ENCODE data around the gene CKM. TPM values are rescaled to one million over a fixed set of nuclear protein-coding genes. Genes with fewer than 3 reads are reported as not detected.
"Not testable (repeated sequence)": the region's sequence is repeated elsewhere in the genome, so short reads cannot be mapped to it uniquely, and the experiment has no call there.

The CKM gene
- total RNA-seq, 1 experiment from 2014 or later = not detected

- no peak overlapping the region for H3K4me3 ChIP-seq
- H3K27me3 ChIP-seq (replicated peaks) = no peaks in the 10 kb centered on the region
- H3K4me1 ChIP-seq (replicated peaks) = no peaks in the 10 kb centered on the region
- H3K36me3 ChIP-seq = peaks cover 59% of the 10 kb centered on the region
- no peak overlapping the region for H3K27ac ChIP-seq
- H3K9me3 ChIP-seq (replicated peaks) = no peaks in the 10 kb centered on the region
- no peak for DNase-seq (ENCODE audit: low read depth in 1 of 2, low spot score in 2 of 2)
These were observed 43.0 kb downstream of the CKM start for GRCh38 chr19:45279587-45280192.

GRCh38 chr19:45278087-45278486, 44.6 kb downstream of the CKM start:
- no peaks in the 10 kb centered on the region for H3K4me1 ChIP-seq (replicated peaks)
- H3K36me3 ChIP-seq = peaks cover 65% of the 10 kb centered on the region
- DNase-seq (ENCODE audit: low read depth in 1 of 2, low spot score in 2 of 2) = no peak
- H3K27ac ChIP-seq = no peak overlapping the region
- H3K4me3 ChIP-seq = no peak overlapping the region
- no peaks in the 10 kb centered on the region for H3K27me3 ChIP-seq (replicated peaks)
- H3K9me3 ChIP-seq (replicated peaks) = no peaks in the 10 kb centered on the region

GRCh38 chr19:45276284-45276687, 46.4 kb downstream of the CKM start:
- peaks cover 70% of the 10 kb centered on the region for H3K36me3 ChIP-seq
- no peaks in the 10 kb centered on the region for H3K9me3 ChIP-seq (replicated peaks)
- no peak overlapping the region for H3K27ac ChIP-seq
- no peaks in the 10 kb centered on the region for H3K27me3 ChIP-seq (replicated peaks)
- no peak for DNase-seq (ENCODE audit: low read depth in 1 of 2, low spot score in 2 of 2)
- H3K4me3 ChIP-seq = no peak overlapping the region
- H3K4me1 ChIP-seq (replicated peaks) = no peaks in the 10 kb centered on the region

- H3K9me3 ChIP-seq (replicated peaks) = no peaks in the 10 kb centered on the region
- no peak for DNase-seq (ENCODE audit: low read depth in 1 of 2, low spot score in 2 of 2)
- H3K4me1 ChIP-seq (replicated peaks) = no peaks in the 10 kb centered on the region
- H3K27me3 ChIP-seq (replicated peaks) = no peaks in the 10 kb centered on the region
- no peak overlapping the region for H3K27ac ChIP-seq
- H3K4me3 ChIP-seq = no peak overlapping the region
- peaks cover 72% of the 10 kb centered on the region for H3K36me3 ChIP-seq
These were observed 47.2 kb downstream of the CKM start for GRCh38 chr19:45275370-45275971.

GRCh38 chr19:45273521-45273855, 49.2 kb downstream of the CKM start:
- H3K36me3 ChIP-seq = peaks cover 71% of the 10 kb centered on the region
- DNase-seq (ENCODE audit: low read depth in 1 of 2, low spot score in 2 of 2) = no peak
- no peak overlapping the region for H3K27ac ChIP-seq
- no peak overlapping the region for H3K4me3 ChIP-seq
- no peaks in the 10 kb centered on the region for H3K27me3 ChIP-seq (replicated peaks)
- no peaks in the 10 kb centered on the region for H3K4me1 ChIP-seq (replicated peaks)
- no peaks in the 10 kb centered on the region for H3K9me3 ChIP-seq (replicated peaks)

GRCh38 chr19:45271735-45272108, 51.0 kb downstream of the CKM start:
- Histone ChIP-seq H3K27ac (no peak overlapping the region), H3K27me3 (replicated peaks) (no peaks in the 10 kb centered on the region), H3K9me3 (replicated peaks) (no peaks in the 10 kb centered on the region), H3K4me1 (replicated peaks) (no peaks in the 10 kb centered on the region), H3K4me3 (no peak overlapping the region), H3K36me3 (peaks cover 69% of the 10 kb centered on the region)
- DNase-seq (ENCODE audit: low read depth in 1 of 2, low spot score in 2 of 2) = no peak

GRCh38 chr19:45271098-45271734, 51.5 kb downstream of the CKM start:
- Histone ChIP-seq H3K36me3 (peaks cover 68% of the 10 kb centered on the region), H3K27me3 (replicated peaks) (no peaks in the 10 kb centered on the region), H3K4me3 (no peak overlapping the region), H3K27ac (no peak overlapping the region), H3K4me1 (replicated peaks) (no peaks in the 10 kb centered on the region), H3K9me3 (replicated peaks) (no peaks in the 10 kb centered on the region)
- no peak for DNase-seq (ENCODE audit: low read depth in 1 of 2, low spot score in 2 of 2)

GRCh38 chr19:45269939-45270338, 52.7 kb downstream of the CKM start:
- not testable (repeated sequence) for DNase-seq (ENCODE audit: low read depth in 1 of 2, low spot score in 2 of 2); H3K9me3 ChIP-seq (replicated peaks); H3K27ac ChIP-seq; H3K4me3 ChIP-seq; H3K27me3 ChIP-seq (replicated peaks); H3K4me1 ChIP-seq (replicated peaks)
- H3K36me3 ChIP-seq = peaks cover 71% of the 10 kb centered on the region

GRCh38 chr19:45267296-45267695, 55.4 kb downstream of the CKM start:
- Histone ChIP-seq H3K27me3 (replicated peaks) (no peaks in the 10 kb centered on the region), H3K4me1 (replicated peaks) (no peaks in the 10 kb centered on the region), H3K36me3 (peaks cover 55% of the 10 kb centered on the region), H3K4me3 (no peak overlapping the region), H3K9me3 (replicated peaks) (no peaks in the 10 kb centered on the region), H3K27ac (no peak overlapping the region)
- DNase-seq (ENCODE audit: low read depth in 1 of 2, low spot score in 2 of 2) = no peak

- Histone ChIP-seq H3K4me3 (no peak overlapping the region), H3K36me3 (peaks cover 39% of the 10 kb centered on the region), H3K9me3 (replicated peaks) (no peaks in the 10 kb centered on the region), H3K27ac (no peak overlapping the region), H3K27me3 (replicated peaks) (no peaks in the 10 kb centered on the region), H3K4me1 (replicated peaks) (no peaks in the 10 kb centered on the region)
- no peak for DNase-seq (ENCODE audit: low read depth in 1 of 2, low spot score in 2 of 2)
These were observed 57.3 kb downstream of the CKM start for GRCh38 chr19:45265375-45265774.

GRCh38 chr19:45264781-45265317, 57.8 kb downstream of the CKM start:
- Histone ChIP-seq H3K4me3 (no peak overlapping the region), H3K27ac (no peak overlapping the region), H3K4me1 (replicated peaks) (no peaks in the 10 kb centered on the region), H3K9me3 (replicated peaks) (no peaks in the 10 kb centered on the region), H3K27me3 (replicated peaks) (no peaks in the 10 kb centered on the region), H3K36me3 (peaks cover 38% of the 10 kb centered on the region)
- DNase-seq (ENCODE audit: low read depth in 1 of 2, low spot score in 2 of 2) = no peak

GRCh38 chr19:45263013-45263412, 59.7 kb downstream of the CKM start:
- Histone ChIP-seq H3K4me3 (no peak overlapping the region), H3K4me1 (replicated peaks) (no peaks in the 10 kb centered on the region), H3K9me3 (replicated peaks) (no peaks in the 10 kb centered on the region), H3K27me3 (replicated peaks) (no peaks in the 10 kb centered on the region), H3K27ac (no peak overlapping the region), H3K36me3 (peaks cover 25% of the 10 kb centered on the region)
- no peak for DNase-seq (ENCODE audit: low read depth in 1 of 2, low spot score in 2 of 2)

- no peak for DNase-seq (ENCODE audit: low read depth in 1 of 2, low spot score in 2 of 2)
- Histone ChIP-seq H3K4me3 (no peak overlapping the region), H3K27me3 (replicated peaks) (no peaks in the 10 kb centered on the region), H3K27ac (no peak overlapping the region), H3K4me1 (replicated peaks) (no peaks in the 10 kb centered on the region), H3K36me3 (peaks cover 21% of the 10 kb centered on the region), H3K9me3 (replicated peaks) (no peaks in the 10 kb centered on the region)
These were observed 60.1 kb downstream of the CKM start for GRCh38 chr19:45262570-45262969.

GRCh38 chr19:45258862-45259261, 63.8 kb downstream of the CKM start:
- no peaks in the 10 kb centered on the region for H3K9me3 ChIP-seq (replicated peaks)
- no peak overlapping the region for H3K27ac ChIP-seq
- peaks cover 14% of the 10 kb centered on the region for H3K36me3 ChIP-seq
- H3K4me3 ChIP-seq = no peak overlapping the region
- no peaks in the 10 kb centered on the region for H3K4me1 ChIP-seq (replicated peaks)
- DNase-seq (ENCODE audit: low read depth in 1 of 2, low spot score in 2 of 2) = no peak
- no peaks in the 10 kb centered on the region for H3K27me3 ChIP-seq (replicated peaks)

All from SJSA1 (cell line).